Uterus (tissue), 2 donors: Measurements from ENCODE around the gene WDR20.

Source experiments
- CTCF ChIP-seq, 4 experiments: fragments of 200-600 bp in 2 of 4; fragments of 450-650 bp in 2 of 4; sonication (generic) in 2 of 4; IDR thresholded peaks; one replicate each; pipeline ENCODE4 v1.5.1; 2016 to 2019; ENCODE audit warnings: antibody characterized with exemption in 4 of 4, mild to moderate bottlenecking in 2 of 4, moderate library complexity in 1 of 4
- POLR2A ChIP-seq, 2 donors: fragments of 450-650 bp; IDR thresholded peaks; one replicate each; pipeline ENCODE4 v1.6.1; 2016; ENCODE audit warnings: antibody characterized with exemption in 2 of 2, mild to moderate bottlenecking in 1 of 2, moderate library complexity in 1 of 2

DNA sequence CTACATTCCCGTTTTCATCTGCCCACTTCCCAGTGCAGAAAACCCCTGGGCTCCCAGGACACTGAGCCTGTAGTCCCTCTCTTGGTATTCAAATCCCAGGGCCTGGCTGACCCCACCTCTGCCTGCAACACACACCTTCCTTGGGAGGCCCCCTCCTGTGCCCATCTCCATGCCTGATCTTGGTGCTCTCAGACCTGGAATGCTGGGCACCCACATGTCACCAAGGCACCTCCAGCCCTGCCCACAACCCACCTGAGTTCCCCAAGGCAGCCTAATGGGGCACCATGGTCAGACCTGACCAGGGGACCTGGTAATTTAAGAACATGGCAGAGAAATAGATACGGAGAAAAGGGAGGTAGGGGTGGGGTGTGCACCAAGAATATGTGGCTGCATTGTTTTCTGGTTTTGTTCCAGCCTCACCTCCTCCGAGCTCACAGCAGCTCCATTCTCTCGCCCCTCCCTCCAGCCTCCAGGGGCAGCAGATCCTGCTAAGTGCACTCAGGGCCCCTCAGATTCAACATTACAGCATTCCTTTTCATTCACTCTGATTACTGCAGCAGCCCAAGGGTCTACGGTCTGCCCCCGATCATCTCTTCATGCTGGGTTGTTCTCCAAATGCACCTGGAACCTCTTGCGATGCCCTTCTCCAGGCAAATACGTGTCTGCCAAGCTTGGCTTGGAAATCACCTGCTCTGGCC, 43.7 kb upstream of the WDR20 start:
- TF ChIP-seq POLR2A (IDR thresholded peaks at IDR 0.05) (no peak), CTCF (IDR thresholded peaks at IDR 0.05) (no peak)
